NCI-H146 treated with DMSO at 0.1 percent for 48 hours (cell line): ENCODE data around the gene CBX6.
"Not testable (repeated sequence)": the region's sequence is repeated elsewhere in the genome, so short reads cannot be mapped to it uniquely, and the experiment has no call there.

Source experiments
- DNase-seq: peaks from one replicate; lab custom pipeline; 2025; ENCODE audit not compliant: unreplicated experiment; lab: John Stamatoyannopoulos, UW

Gene CBX6

DNA sequence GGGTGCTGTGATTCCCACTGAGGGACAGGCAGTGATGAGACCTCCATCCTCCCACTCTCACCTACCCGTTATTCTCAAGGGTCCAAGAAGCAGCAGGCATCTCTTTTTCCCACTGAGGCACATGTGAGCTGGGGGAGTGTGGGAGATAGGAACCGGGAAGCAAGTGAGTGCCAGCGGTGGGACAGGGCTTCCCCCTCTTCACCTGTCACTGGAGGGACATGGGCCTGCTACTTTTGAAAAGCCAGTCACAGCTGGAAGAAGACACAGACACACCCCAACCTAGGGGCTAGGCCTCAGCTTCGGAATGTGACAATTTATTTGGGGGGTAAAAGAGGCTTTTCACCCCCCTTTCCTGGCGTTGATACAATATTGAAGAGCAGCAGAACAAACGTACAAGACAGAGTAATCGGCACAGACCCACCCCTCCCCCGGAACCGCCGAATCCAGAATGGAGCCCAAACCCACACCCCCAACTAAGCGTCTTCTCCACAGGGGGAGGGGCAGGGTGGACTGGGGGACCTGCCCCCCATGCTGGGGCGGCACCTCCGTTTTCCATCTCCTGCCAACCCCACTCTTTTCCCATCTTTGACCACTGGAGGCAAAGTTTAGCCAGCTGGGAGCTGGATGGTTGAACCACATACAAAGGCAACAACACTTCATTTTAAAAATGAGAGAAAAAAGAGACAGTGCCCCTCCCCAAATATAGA lies 10.7 kb downstream of the CBX6 start:
- DNase-seq = no peak

DNA sequence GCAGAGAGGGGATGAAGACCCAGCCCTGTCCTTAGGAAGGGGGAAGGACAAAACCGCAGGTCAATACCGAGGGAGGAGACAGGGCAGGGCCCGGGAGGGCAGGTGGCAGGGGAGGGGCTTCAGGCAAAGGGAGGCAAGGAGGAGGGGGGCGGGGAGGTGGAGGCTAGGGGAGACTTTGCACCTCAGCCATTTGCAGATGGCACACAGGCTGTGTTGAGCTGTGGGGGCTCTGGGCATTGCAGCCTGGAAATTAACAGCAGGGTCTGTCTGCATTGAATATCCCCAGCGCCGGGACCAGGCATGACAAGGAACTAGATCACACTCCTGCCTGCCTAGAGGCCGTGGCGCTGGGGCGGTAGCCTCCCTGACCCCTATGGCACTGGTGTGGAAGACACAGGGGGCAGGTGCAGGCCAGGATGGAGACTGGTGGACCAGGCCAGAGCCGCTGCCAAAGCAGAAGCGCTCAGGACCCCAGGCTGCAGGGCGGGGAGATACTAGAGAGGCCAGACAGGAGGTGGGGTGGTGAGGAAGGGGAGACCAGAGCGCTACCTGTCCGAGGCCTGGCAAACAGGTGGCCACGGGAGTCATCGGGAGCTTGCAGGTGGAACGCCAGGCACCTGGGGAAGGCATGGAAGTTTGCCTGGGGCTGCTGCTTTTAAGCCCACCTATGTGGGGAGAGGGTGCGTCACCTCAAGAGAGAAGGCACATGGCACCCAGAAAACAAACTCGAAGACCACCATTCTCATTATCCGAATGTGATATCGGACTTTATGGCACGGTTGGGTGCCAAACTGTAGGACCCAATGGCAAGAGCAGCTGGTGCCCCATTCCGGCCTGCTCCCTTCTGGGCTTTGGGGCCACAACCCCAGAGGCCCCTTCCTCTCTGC lies 11.5 kb downstream of the CBX6 start:
- no peak for DNase-seq

DNA sequence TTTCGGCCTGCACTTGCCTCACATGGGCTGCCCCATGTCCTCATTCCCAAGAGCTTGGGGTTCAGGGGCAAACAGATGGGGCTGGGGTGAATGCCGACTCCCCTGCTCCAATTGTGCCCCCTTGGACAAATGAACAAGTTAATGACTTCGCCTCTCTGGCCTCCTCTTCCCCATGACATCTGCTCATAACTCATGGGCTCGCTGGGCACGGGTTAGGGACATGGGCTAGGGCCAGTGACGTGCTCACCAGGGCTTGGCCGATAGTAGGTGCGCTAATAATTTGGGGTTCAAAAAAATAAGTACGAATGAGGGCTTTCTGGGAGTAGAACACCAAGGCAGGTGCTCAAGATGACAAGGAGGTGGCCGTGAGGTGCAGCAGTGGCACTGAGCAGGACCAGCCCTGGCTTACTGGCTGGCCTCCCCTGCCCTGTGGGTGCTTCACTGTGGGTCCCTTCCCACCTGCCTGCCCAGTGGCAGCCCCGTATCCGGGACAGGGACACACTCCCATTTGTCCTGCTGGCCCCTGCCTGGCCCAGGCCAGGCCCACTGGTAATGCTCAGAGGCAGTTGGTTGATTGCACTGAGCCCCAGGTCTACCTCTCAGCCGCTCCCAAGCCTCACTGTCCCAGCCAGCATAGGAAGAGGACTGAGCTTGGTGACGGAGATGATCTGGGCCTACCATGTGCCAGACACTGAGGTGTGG lies 12.3 kb downstream of the CBX6 start:
- DNase-seq = no peak

DNA sequence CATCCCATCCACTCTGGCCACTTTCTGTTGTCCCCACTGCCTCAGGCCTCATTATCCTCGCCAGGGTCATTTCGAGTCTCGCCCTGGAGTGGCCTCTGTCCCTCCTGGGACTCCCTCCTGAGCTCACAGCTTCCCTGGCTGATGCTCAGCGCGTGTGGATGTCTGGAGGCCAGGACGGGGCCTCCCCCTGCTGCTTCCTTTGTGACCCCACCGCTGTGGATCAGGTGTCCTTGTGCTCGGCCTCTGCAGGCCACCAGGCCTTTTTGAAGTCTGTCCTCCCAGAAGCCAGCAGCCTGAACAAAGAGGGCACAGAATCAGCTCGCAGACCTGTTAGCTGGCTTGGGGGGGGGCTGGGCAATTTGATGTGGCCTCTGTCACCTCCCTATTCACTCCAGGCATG lies 13.5 kb downstream of the CBX6 start:
- DNase-seq = no peak

DNA sequence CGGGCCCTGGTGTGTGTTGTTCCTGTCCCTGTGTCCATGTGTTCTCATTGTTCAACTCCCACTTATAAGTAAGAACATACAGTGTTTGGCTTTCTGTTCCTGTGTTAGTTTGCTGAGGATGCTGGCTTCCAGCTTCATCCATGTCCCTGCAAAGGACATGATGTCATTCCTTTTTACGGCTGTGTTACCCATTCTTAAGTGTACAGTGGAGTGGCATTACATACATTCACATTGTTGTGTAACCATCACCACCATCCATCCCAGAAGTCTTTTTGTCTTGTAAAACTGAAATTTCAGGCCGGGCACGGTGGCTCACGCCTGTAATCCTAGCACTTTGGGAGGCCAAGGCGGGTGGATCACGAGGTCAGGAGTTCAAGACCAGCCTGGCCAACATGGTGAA lies 17.5 kb downstream of the CBX6 start:
- DNase-seq = not testable (repeated sequence)

DNA sequence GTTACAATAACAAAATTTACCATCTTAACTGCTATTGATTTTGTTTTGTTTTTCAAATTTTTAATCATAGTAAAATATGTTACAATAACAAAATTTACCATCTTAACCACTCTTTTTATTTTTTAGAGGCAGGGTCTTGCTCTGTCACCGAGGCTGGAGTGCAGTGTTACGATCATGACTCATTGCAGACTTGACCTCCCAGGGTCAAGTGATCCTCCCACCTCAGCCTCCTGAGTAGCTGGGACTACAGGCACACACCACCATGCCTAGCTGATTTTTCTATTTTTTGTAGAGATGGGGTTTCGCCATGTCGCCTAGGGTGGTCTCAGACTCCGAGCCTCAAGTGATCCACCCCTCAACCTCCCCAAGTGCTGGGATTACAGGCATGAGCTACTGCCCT lies 18.1 kb downstream of the CBX6 start:
- not testable (repeated sequence) for DNase-seq

DNA sequence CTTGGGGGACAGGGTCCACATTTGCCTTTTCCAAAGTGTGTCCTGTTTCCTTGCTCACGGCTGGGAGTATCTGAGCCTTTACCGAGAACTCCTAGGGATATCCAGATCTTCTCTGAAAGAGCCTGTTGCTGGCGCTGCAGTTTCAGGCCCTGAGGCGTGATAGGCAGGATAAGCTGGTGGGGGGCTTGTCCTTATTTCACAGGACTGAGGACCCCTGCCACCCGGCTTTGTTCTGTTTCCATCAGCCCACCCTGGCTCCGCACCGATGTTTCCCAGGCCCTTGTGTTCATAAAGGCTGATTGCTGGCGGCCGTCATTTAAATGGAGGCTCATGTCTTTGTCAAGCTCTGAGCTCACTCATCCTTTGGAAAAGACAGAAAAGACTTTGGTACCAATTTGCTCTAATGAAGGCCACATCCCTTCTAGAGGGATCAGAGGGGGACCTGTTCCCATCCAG lies 18.8 kb downstream of the CBX6 start:
- no peak for DNase-seq

DNA sequence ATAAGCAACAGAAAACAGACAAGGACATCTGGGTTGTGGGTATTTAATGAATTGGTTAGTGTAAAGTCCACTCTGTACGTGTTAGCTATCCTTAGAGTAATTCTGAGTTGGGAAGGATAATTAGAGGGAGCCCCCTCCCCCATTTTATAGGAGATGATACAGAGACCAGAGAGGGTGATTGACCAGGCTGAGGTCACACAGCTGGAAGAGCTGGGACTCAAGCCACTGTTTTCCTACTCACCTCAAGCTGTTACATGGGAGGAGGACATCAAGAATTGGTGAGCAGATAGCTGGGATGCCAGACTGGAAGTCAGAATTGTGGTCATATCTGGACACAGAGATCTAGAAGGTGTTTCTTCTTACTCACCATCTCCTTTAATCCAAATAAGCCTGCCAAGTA lies 19.5 kb downstream of the CBX6 start:
- no peak for DNase-seq

DNA sequence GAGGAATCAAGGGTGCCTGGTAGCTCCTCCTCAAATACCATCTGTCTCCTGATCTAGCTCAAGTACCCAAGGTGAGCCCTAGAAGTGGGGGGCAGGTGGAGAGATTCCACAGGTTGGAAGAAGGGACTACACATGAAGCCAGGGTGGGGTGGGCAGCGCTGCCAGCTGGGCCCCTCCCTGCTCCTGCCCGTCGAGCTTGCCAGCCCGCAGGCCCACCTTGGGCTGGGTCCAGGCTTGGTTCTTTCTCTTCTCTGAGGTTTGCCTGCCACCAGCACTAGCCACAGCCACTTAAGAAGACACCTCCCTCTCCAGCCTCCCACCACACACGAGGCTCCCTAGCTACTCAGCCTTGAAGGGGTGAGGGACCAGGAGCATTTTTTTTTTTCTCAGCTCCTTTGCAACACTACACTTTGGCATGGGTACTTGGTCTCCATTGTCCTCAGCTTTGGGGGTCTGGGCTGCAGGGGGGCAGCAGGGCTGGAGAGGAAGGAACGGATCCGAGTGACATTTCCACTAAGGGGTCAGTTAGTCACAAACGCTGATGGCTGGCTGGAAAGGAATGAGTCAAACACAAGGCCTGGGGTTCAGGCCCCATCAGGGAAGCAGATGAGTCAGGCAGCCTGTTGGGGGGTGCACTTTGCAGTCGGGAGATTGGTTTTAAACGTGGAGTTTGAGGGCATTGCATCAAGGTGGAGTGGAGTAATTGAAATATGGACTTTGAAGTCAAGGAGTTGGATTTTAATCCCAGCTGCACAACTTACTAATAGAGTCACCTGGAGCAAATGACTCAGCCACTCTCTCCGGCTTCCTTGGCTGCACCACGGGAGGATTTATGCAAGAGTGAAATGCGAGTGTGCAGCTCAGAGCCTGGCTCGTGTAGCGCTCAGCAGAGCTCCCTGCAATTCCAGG lies 20.8 kb downstream of the CBX6 start:
- DNase-seq = no peak

DNA sequence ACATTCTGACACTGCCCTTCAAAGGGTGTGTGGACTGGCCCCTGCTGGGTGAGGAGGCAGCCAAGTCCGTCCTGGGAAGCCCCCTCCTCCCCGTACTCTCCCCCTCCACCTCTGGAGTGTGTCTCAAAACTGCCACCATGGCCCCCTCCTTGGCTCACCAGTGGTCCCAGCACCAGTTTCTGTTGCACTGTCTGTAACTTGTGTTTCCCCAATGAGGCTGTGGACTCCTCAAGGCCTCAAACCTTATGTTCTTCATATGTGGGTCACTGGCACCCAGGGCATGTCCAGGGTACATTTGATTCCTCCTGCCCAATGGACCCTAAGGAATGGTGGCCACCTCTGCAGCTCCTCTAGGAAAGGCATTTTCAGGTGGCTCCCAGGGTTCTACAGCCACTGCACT lies 21.6 kb downstream of the CBX6 start:
- DNase-seq = no peak

DNA sequence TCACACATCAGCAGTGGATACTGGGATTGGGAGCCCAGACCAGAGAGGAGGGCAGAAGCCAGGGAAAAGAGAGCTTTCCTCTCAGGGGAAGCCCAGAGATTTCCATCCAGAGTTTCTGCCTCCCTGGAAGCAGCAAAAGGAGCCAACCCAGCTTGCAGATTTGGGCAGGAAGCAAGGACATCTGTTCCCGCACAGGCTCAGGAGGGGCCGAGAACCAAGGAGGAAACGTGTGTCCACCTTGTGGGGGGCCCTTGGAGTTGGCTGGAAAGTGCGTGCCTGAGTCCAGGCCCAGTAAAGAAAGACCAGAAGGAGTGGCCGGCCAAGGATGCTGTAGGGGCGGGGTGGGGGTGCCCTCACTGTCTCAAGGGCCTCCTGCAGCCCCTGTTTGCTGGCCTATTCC lies 22.2 kb downstream of the CBX6 start:
- no peak for DNase-seq

DNA sequence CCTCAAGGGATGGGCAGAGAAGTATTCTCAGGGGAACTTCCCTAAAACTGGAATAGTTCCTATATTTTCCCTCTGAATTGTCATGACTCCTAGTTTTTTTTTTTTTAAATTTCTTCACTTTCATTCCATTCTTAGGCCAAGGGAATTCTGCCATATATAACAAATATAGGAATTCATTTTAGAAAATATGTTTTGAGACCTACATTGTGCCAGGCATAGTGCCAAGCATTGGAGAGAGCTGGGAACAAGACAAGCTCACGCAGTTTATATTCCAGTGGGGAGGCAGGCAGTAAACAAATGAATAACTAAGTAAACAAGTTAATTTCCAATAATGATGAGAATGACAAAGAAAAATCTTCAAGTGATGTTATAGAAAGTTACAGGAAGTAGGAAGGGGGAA lies 25.6 kb downstream of the CBX6 start:
- DNase-seq = no peak

DNA sequence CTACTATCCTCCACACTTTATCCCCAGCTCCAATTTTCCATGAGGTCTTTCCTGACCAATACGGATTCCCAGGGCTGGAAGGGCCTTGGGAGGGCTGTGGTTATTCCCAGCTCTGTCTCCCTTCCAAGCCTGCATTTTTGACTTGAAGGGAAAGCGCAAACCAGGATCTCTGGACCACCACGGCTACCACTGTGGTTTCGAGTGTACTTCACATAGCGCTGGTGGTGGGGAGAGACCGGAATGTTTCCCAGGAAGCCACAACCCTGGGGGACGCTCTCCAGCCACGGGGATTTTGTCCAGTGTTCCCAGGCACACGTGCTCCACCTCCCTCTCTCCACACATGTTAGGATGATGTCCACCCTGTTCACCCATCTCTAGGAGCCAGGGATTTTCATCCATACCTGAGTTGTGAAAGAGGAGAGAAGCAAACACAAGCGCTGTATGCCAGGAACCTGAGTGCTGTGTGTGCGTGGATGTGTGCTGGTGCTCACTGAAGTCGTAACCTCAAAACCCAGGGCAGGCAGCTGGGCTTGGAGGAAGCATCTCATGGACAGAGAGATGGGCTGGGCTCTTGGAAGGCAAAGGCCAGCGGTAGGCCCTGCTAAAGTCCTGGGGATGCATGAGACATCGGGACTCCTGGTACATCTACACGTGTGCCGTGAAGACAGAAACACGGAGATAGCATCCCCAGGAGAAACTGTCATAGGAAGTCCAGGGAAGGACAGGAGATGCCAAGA lies 26.8 kb downstream of the CBX6 start:
- no peak for DNase-seq

DNA sequence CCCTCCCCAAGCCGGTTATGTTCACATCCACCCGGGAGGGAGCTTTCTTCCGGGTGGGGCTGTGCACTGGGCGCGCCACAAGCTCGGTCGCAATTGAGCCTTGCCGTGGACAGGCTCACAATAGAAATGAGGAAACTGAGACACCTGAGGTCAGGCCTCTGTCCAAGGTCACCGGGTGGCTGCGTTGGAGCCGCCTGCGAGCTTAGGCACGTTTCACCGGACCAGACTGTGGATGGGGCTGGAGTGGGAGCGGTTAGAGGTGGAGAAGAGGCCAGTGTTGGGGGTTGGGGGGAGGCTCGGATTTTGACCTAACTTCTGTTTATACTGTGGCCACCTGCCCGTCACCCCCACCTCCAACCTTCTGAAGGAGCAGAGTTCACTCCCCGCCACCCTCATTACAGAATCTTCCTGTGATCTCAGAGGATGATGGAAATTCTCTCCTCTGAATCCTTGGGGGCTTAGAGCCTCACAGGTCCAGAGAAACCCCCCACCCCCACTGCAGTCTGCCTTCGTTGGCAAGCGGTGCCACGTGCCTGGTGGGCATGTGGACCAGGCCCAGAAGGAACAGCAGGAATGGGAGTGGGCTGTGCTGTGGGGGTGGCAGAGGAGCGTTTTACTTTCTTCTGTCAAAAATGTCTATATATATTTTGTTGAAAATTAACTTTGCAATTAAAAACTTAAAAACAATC lies 27.6 kb downstream of the CBX6 start:
- no peak for DNase-seq

DNA sequence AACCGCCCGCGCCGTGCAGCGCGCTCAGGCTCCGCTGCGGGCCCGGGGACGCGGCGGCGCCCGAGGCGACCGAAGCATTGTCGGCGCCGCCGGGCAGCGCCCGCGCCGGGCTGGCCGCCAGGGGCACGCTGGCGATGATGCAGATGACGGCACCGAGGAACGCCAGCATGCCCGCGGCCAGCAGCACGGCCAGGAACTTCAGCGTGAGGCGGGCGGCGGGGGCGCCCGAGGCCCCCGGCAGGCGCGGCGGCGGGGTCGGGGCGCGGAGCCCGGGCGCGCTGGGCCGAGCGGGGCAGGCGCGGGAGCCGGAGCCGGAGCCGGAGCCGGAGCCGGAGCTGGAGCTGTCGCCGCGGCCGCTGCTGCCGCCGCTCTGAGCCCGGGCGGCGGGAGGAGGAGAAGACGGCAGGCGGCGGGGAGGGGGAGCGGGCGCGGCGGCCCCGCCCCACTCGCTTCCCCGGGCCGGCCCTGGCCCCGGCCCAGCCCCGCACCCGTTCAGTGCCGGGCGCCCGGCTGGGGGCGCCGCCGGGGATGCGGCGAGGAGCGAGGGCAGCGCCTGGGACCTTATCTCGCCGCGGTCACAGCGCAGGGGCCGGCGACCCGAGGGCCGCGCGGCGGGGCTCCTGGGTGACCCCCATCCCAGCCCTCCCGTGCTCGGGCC lies 28.2 kb downstream of the CBX6 start, which contains the start of gene NPTXR:
Gene NPTXR (minus strand): TSS at position 372 of the 658 bp plus-strand sequence.
- peak; percentile 5 for DNase-seq

DNA sequence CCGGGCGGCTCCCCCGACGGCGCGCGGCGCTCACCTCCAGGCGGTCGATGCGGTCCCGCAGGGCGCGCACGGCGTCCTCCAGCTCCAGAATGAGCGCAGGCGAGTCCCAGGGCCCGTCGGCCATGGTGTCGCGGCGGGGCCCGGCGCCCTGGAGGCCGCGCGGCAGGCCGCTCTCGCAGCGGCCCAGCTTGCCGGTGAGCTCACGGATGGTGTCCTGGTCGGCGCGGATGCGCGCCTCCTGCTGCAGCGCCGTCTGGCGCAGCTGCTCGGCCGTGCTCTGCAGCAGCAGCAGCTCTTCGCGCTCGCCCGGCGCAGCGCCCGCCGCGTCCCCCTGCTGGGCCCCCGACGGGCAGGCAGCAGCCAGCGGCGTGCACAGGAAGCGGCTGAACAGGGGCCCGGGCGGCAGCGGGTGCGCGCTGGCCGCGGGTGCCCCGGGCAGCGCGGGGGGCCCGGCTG lies 28.8 kb downstream of the CBX6 start:
- DNase-seq = peak; percentile 37

DNA sequence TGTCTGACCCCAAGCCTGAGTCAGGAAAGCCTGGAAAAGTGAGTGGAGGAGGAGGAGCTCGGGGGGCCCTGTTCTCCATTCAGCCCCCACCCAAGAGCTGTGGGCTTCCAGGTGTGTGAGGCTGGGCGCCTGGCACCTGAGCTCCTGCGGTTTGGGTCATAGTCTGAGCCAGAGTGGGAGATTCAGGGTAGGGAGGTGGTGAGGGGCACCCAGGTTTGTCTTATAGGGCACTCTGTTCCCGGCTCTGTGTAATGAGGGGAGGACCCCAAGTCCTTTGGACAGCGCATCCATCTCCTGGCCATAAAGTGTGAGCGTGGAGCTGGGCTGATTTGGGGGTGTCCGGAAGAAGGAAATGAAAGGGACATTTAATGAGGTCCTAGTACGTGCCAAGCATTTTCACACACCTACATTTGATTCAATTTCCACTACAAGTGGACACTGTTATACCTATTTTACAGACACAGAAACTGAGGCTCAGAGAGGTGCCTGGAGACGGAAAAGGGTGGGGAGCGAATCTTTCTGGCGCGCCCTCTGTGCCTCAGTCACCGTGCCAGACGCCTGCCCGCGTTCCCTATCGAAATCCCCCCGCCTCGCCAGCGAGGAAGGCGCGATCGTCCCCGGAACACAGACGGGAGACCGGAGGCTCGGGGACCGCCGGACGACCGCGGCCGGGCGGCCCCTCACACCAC lies 29.4 kb downstream of the CBX6 start:
- DNase-seq = no peak

DNA sequence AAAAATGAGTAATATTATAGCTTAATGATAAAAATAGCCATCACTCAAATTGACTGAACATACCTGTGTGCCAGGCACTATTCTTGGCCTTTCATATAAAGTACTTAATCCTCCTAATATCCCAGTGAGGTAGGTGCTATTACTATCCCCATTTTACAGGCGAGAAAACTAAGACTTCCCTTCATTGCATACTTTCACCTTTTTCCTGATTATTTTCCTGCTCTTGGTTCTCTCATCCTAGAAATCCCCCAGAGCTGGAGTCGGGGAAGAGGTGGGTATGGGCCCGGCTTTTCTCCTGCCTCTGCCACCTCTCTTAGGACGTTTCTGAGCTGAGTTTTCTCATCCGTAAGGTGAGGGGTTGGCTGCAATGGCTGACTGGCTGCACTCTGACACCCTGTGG lies 30.4 kb downstream of the CBX6 start:
- DNase-seq = no peak
